GM12873 (cell line): ENCODE measurements around the gene FAM181A.
A peak's percentile ranks its signal among the peaks of the same experiment; 100 is the strongest.

ENCODE experiments used
- TF ChIP-seq, protein P1 (sequence below): IDR thresholded peaks from 2 replicates; pipeline ENCODE4 v1.5.1; 2012; ENCODE audit warnings: low read depth, mild to moderate bottlenecking, moderate library complexity, low read length, control low read depth; ENCODE audit not compliant: insufficient read depth; ENCODE audit errors: missing control alignments

FAM181A gene

DNA sequence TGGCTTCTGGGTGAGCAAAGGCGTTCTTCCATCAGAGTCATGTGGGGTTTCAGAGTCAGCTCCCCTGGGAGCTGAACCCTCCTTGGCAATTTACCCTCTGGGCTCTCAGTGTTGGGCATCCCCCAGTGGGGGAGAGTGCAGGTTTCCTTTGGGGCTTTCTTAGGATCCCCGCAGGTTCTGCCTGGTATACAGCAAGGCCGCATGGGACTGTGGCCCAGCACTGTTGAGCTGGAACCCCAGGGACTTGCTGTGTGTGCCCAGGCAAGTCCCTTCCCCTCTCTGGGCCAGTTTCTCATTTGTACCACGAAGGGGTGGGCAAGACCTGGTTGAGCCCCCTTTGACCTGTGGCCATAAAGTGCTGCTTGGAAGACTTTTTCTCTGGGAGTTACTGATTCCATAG, 5.5 kb downstream of the FAM181A start:
- TF ChIP-seq, protein P1, sequence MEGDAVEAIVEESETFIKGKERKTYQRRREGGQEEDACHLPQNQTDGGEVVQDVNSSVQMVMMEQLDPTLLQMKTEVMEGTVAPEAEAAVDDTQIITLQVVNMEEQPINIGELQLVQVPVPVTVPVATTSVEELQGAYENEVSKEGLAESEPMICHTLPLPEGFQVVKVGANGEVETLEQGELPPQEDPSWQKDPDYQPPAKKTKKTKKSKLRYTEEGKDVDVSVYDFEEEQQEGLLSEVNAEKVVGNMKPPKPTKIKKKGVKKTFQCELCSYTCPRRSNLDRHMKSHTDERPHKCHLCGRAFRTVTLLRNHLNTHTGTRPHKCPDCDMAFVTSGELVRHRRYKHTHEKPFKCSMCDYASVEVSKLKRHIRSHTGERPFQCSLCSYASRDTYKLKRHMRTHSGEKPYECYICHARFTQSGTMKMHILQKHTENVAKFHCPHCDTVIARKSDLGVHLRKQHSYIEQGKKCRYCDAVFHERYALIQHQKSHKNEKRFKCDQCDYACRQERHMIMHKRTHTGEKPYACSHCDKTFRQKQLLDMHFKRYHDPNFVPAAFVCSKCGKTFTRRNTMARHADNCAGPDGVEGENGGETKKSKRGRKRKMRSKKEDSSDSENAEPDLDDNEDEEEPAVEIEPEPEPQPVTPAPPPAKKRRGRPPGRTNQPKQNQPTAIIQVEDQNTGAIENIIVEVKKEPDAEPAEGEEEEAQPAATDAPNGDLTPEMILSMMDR, result no peak

DNA sequence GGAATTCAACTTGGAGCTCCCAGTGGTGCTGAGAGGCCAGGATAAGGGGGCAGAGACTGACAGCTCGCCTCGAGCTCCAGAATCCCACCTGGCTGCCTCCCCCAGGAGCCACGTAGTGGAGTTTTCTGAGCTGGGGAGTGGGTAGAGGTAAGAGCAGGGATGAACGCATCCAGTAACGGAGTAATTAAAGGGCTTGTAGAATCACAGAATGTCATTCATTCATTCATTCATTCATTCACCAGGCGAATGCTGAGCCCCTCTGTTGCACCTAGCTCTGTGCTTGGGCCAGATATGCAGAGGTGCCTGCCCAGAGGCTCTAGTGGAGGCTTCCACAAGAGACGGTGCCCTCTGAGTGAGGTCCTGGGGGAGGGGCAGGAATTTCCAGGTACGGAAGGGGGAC, 8.1 kb downstream of the FAM181A start:
- TF ChIP-seq, protein P1, result no peak

DNA sequence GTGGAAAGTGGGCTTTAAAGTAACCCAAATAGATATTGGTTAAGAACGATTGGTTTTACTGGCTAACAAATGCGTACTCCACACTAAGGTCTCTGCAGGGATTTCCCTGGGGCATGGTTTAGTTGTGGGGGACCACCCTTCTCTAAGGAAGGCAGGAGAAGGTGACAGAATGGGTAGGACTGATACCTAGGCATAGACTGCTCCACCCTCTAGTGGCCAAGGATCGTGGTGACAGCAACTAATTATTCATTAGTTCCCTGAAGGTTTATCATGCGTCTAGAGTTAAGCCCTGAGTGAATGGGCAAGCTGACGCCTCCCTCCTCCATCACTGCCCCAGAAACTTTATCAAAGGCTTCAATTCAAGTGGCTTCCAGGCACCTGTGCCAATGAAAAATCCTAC, 9.1 kb downstream of the FAM181A start:
- TF ChIP-seq, protein P1, result peak; percentile 85

DNA sequence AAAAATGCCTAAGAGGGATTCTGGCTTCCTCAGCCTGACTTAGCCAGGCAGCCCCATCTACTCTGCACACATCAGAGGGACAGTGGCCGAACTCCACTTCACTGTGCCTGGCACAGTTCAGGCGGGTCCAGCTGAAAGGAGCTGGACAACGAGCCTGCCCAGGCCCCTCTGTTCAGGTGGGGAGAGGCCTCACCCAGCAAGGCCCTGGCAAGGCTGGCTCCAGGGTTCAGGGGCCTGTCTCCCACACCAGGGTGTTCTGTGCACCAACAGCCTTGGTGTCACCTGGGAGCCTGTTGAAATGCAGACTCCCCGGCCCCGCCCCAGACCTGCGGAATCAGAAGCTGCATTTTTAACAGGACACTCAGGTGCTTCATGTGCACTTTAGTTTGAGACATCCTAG, 9.8 kb downstream of the FAM181A start:
- TF ChIP-seq, protein P1, result no peak

DNA sequence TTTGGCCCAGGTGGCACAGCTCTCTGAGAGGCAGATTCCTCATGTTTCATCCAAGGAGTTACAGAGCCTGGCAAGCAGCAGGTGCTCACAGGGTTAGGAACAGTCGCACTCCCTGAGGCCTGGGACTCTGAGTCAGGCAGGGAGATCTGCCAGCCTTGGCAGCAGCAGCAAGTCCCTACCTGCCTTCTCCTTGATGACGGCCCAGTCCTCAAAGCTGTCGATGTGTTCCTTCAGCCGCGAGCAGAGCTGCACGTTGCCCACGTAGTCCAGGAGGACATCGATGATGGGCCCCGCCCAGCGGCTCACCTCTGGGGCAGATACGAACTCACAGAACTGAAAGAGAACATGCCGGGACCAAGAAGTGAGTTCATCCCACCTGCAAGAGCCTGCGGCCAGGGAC, 10.4 kb downstream of the FAM181A start:
- TF ChIP-seq, protein P1, result no peak

DNA sequence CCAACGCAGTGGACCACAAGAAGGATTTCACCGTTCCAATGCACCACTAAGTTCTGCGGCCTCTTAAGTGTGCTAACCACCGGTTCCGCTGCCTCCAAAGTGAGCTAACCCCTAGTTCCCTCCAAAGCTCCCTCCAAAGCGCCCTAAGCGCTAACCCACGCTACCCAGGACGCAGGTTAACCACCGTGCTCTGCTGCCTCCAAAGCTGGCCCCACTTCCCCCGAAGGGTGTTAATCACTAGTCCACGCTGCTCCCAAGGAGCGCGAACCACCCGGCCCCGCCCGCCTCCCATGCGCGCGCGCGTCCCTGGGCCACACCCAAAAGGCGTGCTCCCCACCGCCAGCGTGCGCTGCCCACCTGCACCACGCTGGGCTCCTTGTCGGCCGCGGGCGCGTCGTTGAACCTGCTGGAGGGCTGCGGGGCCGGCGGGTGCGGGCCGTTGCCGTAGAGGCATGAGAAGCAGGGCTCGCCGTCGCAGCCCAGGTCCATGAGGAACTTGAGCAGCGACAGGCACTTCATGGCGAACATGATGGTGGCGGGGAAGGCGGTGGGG, 11.7 kb downstream of the FAM181A start:
- TF ChIP-seq, protein P1, result no peak

DNA sequence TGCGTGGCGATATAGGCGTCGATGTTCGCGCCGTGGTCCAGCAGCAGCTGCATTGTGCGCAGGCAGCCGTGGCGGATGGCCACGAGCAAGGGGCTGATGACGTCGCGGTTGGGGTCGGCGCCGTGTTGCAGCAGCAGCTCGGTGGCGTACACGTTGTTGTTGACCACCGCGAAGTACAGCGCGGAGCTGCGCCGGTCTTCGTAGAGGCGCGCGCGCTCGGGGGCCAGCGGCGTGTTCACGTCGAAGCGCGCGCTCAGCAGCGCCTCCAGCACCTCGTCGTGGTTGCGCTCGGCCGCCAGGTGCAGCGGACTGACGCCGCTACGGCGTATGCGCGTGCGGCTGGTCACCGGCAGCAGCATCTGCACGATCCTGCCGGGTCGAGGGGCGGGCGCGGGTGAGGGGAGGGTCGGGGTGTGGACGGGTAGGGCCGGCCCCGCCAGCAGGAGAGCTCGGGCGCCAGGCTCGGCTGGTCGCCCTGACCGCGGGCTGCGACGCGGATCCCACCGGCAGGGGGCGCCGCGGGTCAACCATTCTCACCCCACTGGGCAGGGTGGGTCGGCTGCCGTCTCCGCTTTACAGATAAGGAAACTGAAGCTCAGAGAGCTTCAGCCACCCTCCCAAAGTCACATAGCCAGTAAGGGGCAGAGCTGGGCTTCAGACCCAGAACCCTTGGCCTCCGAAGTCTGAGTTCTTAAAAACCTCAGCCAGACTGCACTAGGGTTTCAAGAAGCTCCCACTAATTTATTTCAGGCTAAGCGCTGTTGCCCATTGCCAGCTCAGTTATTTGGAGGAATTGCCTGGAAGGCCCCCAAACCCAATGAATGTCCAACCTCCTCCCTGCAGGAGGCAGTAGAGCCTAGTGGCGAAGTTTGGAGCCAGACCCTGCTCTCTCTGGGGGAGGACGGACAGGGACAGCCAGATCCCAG, 12.4 kb downstream of the FAM181A start:
- TF ChIP-seq, protein P1, result peak; percentile 72
